SU-DHL-6 (cell line): ENCODE data around the gene MTCL1.

Experiments
- H2AFZ ChIP-seq: fragments of 200-600 bp; sonication (generic); 2 replicates; pipeline ENCODE4 v1.6.1; 2014; ENCODE audit warnings: low read depth, mild to moderate bottlenecking, moderate library complexity, mixed read lengths, antibody characterized with exemption, low read length; ENCODE audit not compliant: severe bottlenecking
- H3F3A ChIP-seq: fragments of 200-600 bp; shearing (Covaris generic); 2 replicates; pipeline ENCODE4 v1.6.0; 2016; ENCODE audit warnings: antibody characterized with exemption, mild to moderate bottlenecking; ENCODE audit not compliant: insufficient read depth
- H3K27ac ChIP-seq: fragments of 200-600 bp; sonication (generic); 2 replicates; pipeline ENCODE4 v1.5.1; 2016; ENCODE audit warnings: low read depth, mild to moderate bottlenecking, low read length, moderate library complexity, mixed read lengths
- H3K27me3 ChIP-seq: fragments of 200-600 bp; sonication (generic), shearing (Covaris generic); 2 replicates; pipeline ENCODE4 v1.6.0; 2014; ENCODE audit warnings: mild to moderate bottlenecking, low read length
- H3K36me3 ChIP-seq: fragments of 200-600 bp; sonication (generic); 2 replicates; pipeline ENCODE4 v1.6.1; 2014; ENCODE audit warnings: mild to moderate bottlenecking, low read length, mixed read lengths
- H3K4me2 ChIP-seq: fragments of 300-600, 200-600 bp; shearing (Covaris generic), sonication (generic); 2 replicates; pipeline ENCODE4 v1.6.0; 2014; ENCODE audit warnings: low read length, low read depth, mild to moderate bottlenecking; ENCODE audit not compliant: poor library complexity, severe bottlenecking
- H3K4me3 ChIP-seq: fragments of 200-600 bp; sonication (generic); 2 replicates; pipeline ENCODE4 v1.5.1; 2014; ENCODE audit warnings: antibody characterized with exemption, low read length, mild to moderate bottlenecking, mixed read lengths; ENCODE audit not compliant: insufficient read depth, poor library complexity, severe bottlenecking
- H3K79me2 ChIP-seq: fragments of 200-600 bp; sonication (generic); 2 replicates; pipeline ENCODE4 v1.6.1; 2014; ENCODE audit warnings: mild to moderate bottlenecking, low read length, moderate library complexity; ENCODE audit not compliant: insufficient read depth
- H3K9ac ChIP-seq: fragments of 200-600 bp; sonication (generic); 2 replicates; pipeline ENCODE4 v1.7.0; 2014; ENCODE audit warnings: mild to moderate bottlenecking, low read length
- H3K9me2 ChIP-seq: fragments of 200-600 bp; sonication (generic); replicated peaks from 2 replicates; pipeline ENCODE4 v1.6.1; 2014; ENCODE audit warnings: low read length; ENCODE audit not compliant: insufficient read depth
- H3K9me3 ChIP-seq: fragments of 200-600 bp; sonication (generic); 2 replicates; pipeline ENCODE4 v1.6.1; 2014; ENCODE audit warnings: low read length, mixed read lengths; ENCODE audit not compliant: insufficient read depth
- H4K20me1 ChIP-seq: fragments of 200-600 bp; sonication (generic); 2 replicates; pipeline ENCODE4 v1.6.1; 2014; ENCODE audit warnings: low read depth, mild to moderate bottlenecking, antibody characterized with exemption, low read length, moderate library complexity, mixed read lengths
- EZH2phosphoT487 ChIP-seq: fragments of 200-600 bp; sonication (generic), shearing (Covaris generic); conservative IDR thresholded peaks from 2 replicates; pipeline ENCODE4 v1.6.1; 2018; ENCODE audit warnings: mild to moderate bottlenecking, antibody characterized with exemption, low read length, moderate library complexity, mixed read lengths
- TF ChIP-seq, protein P1 (sequence below): fragments of 200-600 bp; sonication (generic); IDR thresholded peaks from one replicate; pipeline ENCODE4 v1.5.1; 2017; ENCODE audit warnings: antibody characterized with exemption, mild to moderate bottlenecking, low read length, moderate library complexity; ENCODE audit not compliant: insufficient read depth, poor library complexity, severe bottlenecking

Gene MTCL1

DNA sequence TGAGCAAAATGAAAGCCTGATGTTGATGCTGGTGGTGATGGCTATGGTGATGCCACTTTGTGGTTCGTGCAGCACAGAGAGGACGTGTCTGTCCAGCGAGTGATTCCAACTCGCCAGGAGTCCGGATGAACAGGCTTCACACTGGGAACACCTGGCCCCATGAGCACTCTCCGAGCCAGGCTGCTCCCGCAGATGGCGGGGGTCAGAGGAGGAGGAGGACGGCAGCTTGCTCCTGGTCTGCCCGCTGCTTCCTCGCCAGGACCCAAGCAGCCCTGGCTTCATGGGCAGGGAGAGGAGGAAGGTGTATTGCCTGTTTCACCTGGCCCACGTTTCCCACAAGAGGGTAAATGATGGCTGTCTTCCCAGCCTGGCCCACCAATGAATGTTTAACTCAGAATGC lies 121.6 kb downstream of the MTCL1 start:
- Histone ChIP-seq H3K9me3 (no peaks in the 10 kb centered on the region), H3K79me2 (no peaks in the 10 kb centered on the region), H3K27ac (no peak overlapping the region), H4K20me1 (no peaks in the 10 kb centered on the region), H3K36me3 (no peaks in the 10 kb centered on the region), H3K27me3 (no peaks in the 10 kb centered on the region), H3K4me3 (no peak overlapping the region), H3K9ac (no peak overlapping the region), H3K4me2 (no peak overlapping the region), H2AFZ (no peak overlapping the region), H3K9me2 (no peaks in the 10 kb centered on the region), H3F3A (no peaks in the 10 kb centered on the region)
- TF ChIP-seq, protein P1, sequence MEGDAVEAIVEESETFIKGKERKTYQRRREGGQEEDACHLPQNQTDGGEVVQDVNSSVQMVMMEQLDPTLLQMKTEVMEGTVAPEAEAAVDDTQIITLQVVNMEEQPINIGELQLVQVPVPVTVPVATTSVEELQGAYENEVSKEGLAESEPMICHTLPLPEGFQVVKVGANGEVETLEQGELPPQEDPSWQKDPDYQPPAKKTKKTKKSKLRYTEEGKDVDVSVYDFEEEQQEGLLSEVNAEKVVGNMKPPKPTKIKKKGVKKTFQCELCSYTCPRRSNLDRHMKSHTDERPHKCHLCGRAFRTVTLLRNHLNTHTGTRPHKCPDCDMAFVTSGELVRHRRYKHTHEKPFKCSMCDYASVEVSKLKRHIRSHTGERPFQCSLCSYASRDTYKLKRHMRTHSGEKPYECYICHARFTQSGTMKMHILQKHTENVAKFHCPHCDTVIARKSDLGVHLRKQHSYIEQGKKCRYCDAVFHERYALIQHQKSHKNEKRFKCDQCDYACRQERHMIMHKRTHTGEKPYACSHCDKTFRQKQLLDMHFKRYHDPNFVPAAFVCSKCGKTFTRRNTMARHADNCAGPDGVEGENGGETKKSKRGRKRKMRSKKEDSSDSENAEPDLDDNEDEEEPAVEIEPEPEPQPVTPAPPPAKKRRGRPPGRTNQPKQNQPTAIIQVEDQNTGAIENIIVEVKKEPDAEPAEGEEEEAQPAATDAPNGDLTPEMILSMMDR: no peak
- TF ChIP-seq EZH2phosphoT487: no peak

- Histone ChIP-seq H3K9ac (no peak overlapping the region), H3F3A (no peaks in the 10 kb centered on the region), H3K9me3 (no peaks in the 10 kb centered on the region), H3K27me3 (no peaks in the 10 kb centered on the region), H2AFZ (no peak overlapping the region), H3K79me2 (no peaks in the 10 kb centered on the region), H3K36me3 (no peaks in the 10 kb centered on the region), H3K27ac (no peak overlapping the region), H3K4me3 (no peak overlapping the region), H3K9me2 (no peaks in the 10 kb centered on the region), H4K20me1 (no peaks in the 10 kb centered on the region), H3K4me2 (no peak overlapping the region)
- TF ChIP-seq, protein P1: no peak
- no peak for TF ChIP-seq EZH2phosphoT487
These were observed 122.9 kb downstream of the MTCL1 start for GRCh38 chr18:8828300-8828699.

DNA sequence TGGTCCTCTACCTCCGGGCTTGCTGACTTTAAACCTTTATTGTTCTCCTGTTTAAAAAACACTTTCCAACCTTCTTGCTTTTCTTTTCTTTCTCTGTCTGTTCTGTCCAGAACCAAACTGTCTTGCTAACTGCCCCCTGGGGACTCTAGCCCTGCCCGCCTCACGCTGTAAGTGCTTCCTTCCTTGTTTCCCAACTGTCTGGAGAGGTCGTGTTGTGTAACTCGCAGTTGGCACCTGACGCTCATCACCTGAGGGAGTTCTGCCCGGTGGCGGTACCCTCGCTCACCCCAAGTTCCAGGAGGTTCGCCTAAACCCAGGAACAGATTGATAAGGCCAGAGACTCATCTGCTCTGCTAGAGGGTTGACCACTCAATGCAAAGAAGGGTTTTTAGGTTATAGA lies 123.4 kb downstream of the MTCL1 start:
- H3K27ac ChIP-seq: no peak overlapping the region
- no peaks in the 10 kb centered on the region for H3K9me3 ChIP-seq
- no peaks in the 10 kb centered on the region for H3K9me2 ChIP-seq
- H3K4me3 ChIP-seq: no peak overlapping the region
- H2AFZ ChIP-seq: no peak overlapping the region
- no peak overlapping the region for H3K4me2 ChIP-seq
- no peak overlapping the region for H3K9ac ChIP-seq
- H3F3A ChIP-seq: no peaks in the 10 kb centered on the region
- no peak for TF ChIP-seq EZH2phosphoT487
- TF ChIP-seq, protein P1: no peak
- no peaks in the 10 kb centered on the region for H3K27me3 ChIP-seq
- H3K36me3 ChIP-seq: no peaks in the 10 kb centered on the region
- no peaks in the 10 kb centered on the region for H3K79me2 ChIP-seq
- H4K20me1 ChIP-seq: no peaks in the 10 kb centered on the region
